Left renal cortex interstitium (tissue), 4 donors: ENCODE data around the gene GPHN. TPM values are rescaled to one million over a fixed set of nuclear protein-coding genes. Genes with fewer than 3 reads are reported as not detected.

ENCODE experiments used
- DNase-seq, 4 donors: peaks; one replicate each; pipeline ENCODE4 v3.0.0-alpha.2; 2013; ENCODE audit warnings: low read depth in 4 of 4, low spot score in 2 of 4, missing footprints in 1 of 4
- polyA plus RNA-seq, 4 donors: library from polyadenylated mRNA; unstranded; fragments of 120-200 nt; gene quantifications; one replicate each; pipeline ENCODE4 v1.2.1, GENCODE V29; 2013; ENCODE audit not compliant: insufficient read length in 4 of 4

GPHN gene
- polyA plus RNA-seq = 10 to 100 TPM; 57.2 to 77.2 (median 68.4) TPM

DNA sequence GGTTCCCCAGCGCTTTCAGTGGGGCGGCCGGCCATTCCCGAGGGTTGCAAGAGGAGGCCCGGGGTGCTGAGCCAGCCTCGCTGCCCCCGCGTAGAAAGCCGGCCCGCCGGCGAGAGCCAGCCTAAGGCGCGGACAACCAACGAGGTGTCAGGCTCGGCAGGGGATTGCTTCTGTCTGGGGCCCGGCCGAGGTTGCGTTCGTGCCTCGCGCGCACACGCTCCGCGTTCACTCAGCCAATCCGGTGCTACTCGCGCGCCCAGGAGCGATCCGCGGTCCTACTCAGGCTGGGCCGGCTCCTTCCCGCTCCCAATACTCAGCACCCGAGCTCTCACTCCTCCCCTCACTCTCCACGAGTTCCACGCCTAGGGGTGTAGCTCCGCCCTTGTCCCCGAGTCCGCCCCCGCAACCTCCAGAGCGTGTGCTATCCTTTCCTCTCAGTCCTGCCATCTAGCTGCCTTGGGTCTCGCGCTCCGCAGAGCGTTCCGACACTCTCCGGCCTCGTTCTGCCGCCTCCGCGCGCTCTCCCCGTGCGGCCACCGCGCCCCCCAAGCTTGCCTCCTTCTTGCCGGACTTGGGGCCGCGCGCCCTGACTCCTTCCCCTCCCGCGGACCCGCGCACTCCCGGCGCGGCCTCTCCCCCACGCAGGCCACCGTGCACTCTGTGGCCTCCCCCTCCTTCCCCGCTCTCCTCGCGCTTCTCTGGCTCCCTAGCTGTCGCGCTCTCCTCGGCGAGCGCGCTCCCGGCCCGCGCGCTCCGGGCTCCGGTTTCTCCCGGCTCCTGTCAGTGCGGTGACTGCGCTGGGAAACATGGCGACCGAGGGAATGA, at the start of gene GPHN:
GPHN (plus strand) TSS at position 426 of the 825 bp plus-strand sequence.
- peak; percentile 88 to 93 (median 90) for DNase-seq

DNA sequence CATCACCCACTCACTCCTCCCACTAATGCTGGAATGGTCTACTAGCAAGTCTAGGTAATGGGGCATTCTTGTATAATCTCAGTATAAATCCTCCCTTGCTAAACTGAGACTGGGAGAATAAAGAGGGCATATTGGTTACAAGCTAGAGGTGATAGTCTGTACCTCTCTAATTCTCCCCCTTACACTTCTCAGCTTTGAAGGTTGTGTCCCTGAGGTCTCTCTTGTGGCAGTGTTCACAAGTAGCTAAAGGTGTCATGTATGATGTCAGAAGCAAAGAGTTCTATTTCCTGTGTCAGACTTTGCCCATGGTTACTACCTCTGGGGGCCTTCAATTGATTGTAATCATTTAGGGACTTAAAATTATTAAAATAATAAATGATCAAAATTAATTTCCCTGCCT, 48.3 kb upstream of the GPHN start:
- no peak for DNase-seq

DNA sequence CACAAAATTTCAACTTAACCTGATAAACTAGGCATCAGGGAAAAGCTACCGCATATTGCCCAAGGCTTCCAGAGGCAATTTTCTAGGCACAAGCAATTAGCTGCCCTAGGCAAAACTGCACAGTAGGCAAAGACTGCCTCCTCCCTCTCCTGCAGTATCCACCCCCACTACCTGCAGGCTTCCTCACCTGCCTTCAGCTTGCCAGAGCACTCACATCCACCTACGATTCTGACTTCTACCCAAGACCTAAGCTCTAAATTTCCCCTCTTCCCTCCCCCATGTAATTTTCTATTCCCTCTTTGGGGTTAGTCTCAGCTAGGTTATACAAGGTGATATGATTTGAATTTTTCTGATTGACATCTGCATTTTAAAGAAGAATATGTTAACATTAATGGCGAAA, 43.7 kb upstream of the GPHN start:
- DNase-seq = no peak

DNA sequence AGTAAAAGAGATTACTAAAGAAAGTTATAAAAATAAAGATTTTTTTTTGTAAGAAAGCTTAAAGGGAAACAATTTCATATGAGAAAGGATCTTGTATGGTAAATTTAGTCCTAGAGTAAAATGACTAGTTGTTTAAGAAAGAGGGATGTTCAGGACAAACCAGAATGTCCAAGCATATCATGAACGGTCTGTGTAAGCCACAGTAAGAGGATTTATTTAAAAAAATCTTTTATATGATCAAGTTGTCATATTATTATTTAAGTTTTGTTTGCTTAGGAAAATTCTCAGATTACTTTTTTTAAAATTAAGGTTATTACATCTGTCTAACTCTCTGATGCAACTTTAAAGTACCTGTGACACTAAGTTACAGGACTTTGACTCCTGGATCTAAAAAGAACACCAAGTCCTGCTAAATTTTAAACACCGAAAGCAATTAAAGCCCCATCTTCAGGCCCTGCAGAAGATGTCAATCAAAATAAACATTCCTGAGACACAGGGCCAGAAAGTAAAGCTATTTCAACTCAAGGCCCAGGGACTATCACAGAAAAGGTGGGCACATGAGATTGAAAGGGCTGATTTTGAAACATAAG, 39.1 kb upstream of the GPHN start:
- DNase-seq = no peak

DNA sequence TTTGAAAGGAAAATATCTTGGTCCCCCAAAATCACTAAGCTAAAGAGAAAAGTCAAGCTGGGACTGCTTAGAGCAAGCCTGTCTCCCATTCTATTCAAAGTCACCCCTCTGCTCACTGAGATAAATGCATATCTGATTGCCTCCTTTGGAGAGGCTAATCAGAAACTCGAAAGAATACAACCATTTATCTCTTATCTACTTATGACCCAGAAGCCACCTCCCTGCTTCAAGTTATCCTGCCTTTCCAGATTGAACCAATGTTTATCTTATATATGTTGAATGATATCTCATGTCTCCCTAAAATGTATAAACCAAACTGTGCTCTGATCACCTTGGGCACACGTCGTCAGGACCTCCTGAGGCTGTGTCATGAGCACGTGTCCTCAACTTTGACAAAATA, 36.4 kb upstream of the GPHN start:
- no peak for DNase-seq

DNA sequence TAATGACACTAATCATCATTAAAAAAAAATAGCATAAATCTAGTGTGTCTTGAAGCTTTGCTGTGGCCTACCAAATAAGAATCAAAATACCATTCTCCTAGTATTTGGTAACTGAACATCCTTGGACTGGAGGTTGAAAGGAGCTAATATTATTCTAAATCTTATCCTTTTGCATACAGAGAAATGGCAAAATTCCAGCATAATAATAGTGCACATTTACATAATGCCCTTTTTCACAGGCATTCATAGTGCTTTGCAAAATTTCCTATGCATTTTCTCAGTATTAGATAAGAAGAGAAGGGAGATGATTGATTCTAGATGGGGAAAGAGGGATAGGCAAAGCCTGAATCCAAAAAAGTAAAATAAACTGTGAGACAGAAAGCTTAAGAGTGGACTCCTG, 35.7 kb upstream of the GPHN start:
- no peak for DNase-seq

DNA sequence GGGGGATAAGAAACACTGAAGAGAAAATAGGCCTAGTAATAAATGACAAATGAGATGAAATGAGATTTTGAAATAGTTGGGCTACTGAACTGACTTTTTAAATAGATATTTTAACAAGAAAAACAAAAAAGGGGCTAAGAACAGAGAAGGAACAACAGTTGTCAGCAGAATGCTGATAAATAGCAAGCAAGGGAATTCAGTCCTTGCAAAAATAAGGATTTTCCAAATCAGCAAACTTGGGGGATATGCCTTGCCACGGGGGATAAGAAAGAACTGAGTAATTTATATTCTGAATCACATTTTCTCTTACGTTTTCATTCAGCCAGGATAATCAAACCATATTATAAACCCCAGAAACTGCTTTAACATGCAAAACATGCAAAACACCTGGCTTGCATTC, 34.7 kb upstream of the GPHN start:
- DNase-seq = no peak

DNA sequence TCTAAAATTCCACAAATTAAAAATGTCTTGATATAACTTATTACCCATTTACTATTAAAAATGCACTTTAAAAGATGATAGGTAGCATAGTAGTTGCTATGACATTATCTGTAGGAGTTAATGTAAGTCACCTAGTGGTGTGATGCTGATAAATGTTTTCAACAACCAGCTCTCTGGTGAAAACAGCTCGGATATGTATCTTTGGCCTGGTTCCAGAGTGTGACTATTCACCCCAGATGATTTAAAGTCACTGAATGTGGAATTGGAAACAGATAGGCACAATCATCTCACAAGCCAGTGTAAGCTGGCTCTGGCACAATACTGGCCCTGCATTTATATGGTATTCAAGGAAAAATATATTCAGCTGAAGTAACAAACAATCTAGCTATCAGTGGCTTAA, 31.0 kb upstream of the GPHN start:
- no peak for DNase-seq

DNA sequence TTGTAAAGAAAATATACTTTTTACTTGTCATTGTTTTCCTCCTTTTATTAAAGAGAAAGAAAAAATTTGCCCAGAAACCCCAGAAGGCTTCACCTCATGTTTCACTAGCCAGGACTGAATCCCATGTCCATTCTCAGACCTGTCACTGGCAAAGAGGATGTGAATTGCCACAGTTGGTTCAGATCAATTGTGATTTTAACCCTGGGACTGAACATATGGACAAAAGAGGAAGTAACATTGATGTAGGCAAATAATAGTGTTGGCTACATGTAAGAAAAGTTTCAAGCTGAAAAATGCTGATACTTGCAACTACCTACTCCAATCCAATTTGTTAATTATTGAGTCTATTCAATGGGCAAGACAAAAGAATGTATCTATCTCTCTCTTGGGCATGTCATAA, 30.4 kb upstream of the GPHN start:
- DNase-seq = no peak

DNA sequence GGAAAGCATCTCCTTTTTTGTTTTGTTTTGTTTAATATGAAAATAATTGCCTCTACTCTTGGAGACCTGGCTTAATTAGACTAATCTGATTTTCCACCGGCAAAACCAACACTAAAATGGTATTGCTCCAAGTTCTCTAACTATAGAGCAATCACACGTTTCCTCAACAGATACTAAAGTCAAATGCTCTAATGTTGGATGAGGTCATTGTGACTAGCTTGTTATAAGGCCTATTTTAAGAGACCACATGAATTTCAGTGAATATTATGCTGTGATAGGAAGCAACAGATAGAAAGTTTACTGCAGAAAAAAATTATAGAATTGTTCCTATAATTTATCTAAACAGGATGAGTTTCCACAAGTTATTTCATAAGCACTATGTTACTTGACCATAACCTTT, 25.1 kb upstream of the GPHN start:
- no peak for DNase-seq

DNA sequence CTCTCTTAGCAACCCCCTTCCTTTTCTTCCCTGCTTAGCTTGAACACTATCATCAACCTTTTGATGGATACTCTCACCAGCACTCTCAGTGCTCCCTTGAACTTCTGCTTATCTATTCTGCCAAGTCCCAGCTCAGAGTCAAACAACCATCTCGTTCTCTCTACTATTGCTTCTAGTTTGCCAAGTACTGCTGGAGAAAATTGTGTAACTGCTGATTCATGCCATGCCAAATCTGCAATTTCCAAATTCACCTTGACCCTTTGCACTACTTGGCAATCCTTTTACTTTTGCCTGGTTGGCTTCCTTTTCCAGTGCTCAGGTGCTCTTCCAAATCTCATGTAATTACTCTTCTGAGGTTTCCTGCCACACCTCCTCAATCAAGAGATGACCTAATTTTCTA, 24.6 kb upstream of the GPHN start:
- no peak for DNase-seq

DNA sequence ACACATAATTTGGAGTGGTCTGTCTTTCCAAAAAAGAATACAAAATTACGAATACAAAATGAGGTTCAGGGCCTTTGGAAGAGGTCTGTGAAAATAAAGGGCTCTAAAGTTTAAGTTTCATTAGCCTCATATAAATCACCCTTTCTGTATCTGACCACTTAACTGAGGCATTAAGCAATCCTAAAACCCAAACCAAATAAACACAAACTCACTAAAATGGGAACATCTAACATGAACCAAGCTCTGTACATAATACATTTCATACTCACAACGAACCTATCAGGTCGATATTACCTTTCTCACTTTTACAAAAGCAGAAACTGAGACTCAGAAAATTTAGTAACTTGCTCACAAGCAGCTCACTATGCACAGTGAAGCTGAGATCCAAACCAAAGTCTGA, 22.9 kb upstream of the GPHN start:
- no peak for DNase-seq

DNA sequence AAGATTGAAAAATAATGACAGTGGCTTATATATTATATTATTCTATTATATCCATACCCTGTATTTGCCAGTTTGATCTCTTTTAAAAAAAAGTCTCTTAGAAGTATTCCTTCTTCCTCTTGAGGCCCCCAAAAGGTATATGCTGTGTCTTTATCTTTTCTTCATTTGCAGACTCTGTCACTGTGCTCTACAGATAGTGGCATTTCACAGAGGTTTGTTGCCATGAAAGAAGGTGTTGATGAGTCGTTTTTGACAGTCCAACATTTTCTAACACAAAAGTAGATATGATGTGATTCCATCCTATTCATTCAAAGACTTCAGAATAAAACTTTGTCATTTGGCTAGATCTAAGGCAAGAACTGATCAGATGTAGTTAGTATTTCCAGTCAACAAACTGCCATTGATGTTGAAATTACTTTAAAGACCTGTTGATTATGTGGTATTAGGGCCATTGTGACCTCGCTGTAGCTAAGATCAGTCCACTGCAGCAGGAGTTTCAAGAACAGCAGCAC, 22.0 kb upstream of the GPHN start, which contains the start of gene CCDC196:
CCDC196 (plus strand) TSS at position 462 of the 512 bp plus-strand sequence. CDS start 132 bp downstream, outside the sequence.
- no peak for DNase-seq

DNA sequence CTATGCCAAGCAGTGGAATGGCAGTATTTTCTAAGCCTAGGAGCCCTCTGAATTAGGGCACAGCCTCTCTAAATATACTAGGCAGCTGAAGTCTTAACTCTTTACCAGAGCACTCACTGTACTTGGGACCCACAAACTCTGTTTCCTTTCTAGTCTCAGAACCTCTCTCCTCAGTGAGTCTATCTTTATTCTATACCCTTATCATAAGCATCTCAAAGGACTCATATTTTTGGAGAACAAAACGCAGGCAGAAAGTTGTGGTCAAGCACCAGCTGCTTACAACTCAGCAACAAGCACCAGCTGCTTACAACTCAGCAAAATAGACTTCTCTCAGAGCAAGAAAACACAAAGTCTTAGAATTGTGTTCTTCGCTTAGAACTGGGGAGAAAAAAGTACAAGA, 20.8 kb upstream of the GPHN start:
- DNase-seq = no peak

DNA sequence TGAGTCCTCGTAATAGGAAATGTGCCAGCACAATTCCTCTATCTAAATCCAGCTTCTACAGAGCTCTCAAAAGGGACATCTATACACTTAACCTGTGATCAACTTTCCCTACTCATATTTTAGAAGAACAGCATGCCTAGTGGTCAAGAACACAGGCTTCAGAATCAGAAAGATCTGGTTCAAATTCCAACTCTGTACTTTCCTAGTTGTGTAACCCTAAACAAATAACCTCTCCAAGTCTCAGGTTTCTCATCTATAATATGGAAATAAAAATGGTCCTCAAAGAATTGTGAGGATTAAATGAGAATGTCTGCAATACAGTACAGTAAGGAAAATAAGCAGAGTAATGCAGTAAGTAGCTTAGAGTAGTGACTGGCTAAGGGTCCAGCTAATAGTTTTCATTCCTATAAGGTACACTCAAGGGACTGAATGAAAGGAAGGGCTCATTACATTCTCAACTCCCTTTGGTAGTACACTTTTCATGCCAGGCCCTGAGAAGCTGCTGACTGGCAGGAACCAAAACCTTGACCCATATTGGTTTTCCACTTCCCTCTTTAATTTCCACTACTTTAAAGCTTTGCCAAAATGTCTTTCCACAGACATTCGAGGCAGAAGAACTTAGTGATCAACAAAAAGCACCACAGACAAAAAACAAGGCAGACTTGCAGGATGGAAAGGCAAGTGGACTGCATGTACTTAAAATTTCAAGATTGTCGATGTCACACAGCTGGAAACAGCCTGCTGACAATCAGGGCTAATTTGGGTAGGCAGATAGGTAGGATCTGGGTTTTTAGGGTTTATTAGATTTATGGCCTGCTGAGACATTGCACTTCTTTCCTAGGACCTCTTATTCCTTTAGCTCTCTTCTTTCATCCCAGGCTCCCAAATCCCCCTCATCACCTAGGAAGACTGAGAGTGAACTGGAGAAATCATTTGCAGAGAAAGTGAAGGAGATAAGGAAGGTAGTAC, 17.5 kb upstream of the GPHN start:
- DNase-seq = no peak

DNA sequence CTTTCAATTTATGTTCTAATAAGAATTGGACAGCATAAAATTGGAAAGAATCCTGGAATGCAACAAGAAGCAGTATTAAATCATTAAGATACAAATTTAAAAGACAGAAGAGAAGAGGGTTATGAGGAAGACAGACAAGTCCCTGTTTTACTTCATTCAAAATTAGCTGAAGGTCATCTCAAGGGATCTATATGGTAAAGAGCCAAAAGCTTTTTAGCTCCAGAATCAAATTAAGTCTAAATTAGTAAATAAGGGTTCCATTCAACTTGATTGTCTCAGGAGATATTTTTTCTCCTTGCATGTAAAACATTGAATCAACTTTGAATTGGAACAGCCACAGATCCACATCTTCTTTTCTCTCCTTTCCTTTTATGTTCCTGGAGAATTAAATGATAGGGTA, 14.2 kb upstream of the GPHN start:
- DNase-seq = no peak

DNA sequence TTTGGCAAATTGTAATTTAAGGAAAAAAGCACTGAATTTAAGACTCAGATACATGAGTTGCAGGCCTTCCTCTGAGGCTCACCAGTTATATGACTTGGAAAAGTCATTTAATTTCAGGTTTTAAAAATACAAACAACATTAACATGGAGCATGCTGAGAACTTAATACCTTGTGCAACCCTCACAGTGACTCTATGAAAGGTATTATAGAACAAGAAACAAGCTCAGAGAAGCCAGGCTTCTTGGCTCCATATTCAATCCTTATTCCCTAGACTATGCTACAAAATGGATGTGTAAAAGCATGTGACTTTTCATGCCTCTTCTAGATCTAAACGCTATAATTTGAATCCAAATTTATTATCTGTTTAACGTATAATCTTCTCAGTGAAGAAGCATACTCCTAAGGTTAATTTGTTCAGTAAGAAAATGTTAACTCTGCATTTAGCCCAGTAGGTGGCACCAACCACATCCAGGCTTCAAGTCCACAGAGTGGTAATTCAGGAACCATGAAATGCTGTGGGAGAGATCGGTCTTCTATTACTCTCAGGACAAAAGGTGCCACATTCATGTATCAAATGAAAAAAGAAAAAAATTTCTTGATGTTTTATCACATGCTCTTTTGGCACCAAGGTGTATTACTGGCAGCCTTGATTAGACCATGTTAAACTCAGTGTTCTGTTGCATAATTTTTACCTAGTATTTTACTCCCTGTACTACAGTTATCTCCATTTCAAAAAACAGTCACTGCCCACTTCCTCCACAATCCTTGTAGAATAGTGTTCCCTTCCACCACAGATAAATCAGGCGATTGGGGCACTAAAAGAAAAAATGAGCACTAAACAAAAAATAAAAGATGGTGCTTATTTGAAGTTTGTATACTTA, 12.5 kb upstream of the GPHN start:
- DNase-seq = peak in 3 of 4 donors; percentile 29 to 62 (median 50)

DNA sequence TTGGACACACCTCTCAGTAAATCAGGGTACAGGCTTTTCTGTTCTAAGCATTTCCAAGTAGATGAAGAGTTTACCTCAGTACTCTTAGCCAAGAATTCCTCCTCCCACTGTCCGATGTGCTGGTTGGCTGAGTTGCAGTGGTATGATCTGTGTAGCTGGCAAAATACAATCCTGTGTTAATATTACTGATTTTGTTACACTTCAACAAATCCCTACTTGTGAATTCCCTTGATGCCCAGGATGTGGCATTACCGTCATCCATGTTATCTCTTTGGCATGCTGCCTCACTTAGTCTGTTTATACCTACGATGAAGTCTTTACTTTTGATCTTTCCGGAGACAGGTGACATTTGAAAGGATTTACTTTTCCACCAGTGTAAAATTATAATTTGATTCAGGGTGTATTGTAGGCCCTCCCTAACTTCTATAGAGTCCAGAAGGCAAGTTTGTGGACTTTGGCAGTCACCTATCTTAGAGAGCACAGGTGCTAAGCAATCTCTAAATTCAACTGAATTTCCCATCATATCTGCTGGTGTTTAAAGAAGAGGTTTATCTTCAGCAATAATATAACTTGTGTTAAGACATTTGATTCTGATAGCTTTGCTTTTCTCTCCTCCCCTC, 11.6 kb upstream of the GPHN start:
- DNase-seq = no peak

DNA sequence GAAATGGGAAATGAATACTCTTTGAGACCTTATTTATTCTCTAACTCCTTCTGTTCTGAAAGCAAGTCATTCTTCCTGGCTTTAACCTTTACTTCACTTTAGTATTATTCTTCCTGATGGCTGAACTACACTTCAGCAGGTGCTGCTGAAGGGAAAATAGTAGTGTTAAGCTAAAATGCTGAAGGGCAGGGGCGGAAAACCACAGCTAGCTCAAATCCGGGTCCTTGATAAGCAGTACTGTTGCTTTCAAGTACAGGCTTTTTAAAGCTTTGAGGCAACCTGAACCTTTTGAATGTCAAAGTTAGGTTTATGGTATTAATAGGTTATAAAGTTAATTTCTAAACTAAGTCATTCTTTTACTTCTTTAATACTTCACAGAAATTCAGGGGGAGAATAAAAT, 11.0 kb upstream of the GPHN start:
- no peak for DNase-seq
